Large intestine (tissue), 3 donors: ENCODE measurements around the gene C11orf68. TPM values are rescaled to one million over a fixed set of nuclear protein-coding genes. Genes with fewer than 3 reads are reported as not detected.
A peak's percentile ranks its signal among the peaks of the same experiment; 100 is the strongest.

Experiments used
- DNase-seq, 2 donors: peaks; one replicate each; pipeline versions ENCODE4 v3.0.0 to v3.0.0-alpha.2; 2013
- H3K27ac ChIP-seq: one replicate; pipeline ENCODE4 v1.5.1; 2013; ENCODE audit warnings: low read length
- H3K27me3 ChIP-seq: 2 replicates; pipeline ENCODE4 v1.6.1; 2013; ENCODE audit warnings: low read length; ENCODE audit not compliant: control insufficient read depth, insufficient read depth
- H3K36me3 ChIP-seq: 2 replicates; pipeline ENCODE4 v1.6.1; 2013; ENCODE audit warnings: low read length; ENCODE audit not compliant: control insufficient read depth, insufficient read depth
- H3K4me1 ChIP-seq: one replicate; pipeline ENCODE4 v1.6.1; 2013; ENCODE audit warnings: low read length; ENCODE audit not compliant: control insufficient read depth, insufficient read depth
- H3K4me3 ChIP-seq: one replicate; pipeline ENCODE4 v1.5.1; 2013; ENCODE audit warnings: low read length
- H3K9me3 ChIP-seq: one replicate; pipeline ENCODE4 v1.6.1; 2013; ENCODE audit warnings: mild to moderate bottlenecking, low read depth, low read length, moderate library complexity; ENCODE audit not compliant: control insufficient read depth
- WGBS: methylation state at CpG from one replicate; pipeline ENCODE4 v1.1.5; 2013; ENCODE audit warnings: low lambda C conversion rate; ENCODE audit not compliant: insufficient coverage; 5-methylcytosine and 5-hydroxymethylcytosine counted together
- polyA plus RNA-seq: library from polyadenylated mRNA; unstranded; fragments of 120-200 nt; gene quantifications from one replicate; pipeline ENCODE4 v1.2.1, GENCODE V29; 2013

The C11orf68 gene
- polyA plus RNA-seq, 1 donor, result 30.3 TPM

GRCh38 chr11:65900899-65901180, 18.0 kb downstream of the C11orf68 start:
- Histone ChIP-seq H3K4me3 (no peak overlapping the region), H3K36me3 (no peaks in the 10 kb centered on the region), H3K9me3 (peaks cover 9% of the 10 kb centered on the region), H3K27me3 (peaks cover 81% of the 10 kb centered on the region), H3K4me1 (peaks cover 9% of the 10 kb centered on the region), H3K27ac (no peak overlapping the region)
- DNase-seq, result no peak
- WGBS, result no CpG with 5 or more reads among the region's 11 CpGs

GRCh38 chr11:65900125-65900898, 18.6 kb downstream of the C11orf68 start, which contains the start of gene FOSL1:
TSS of gene FOSL1 (minus strand) at chr11:65900388. CDS start at chr11:65900339, 49 bp downstream.
- Histone ChIP-seq H3K4me3 (peak within 1 kb of the TSS; percentile 24), H3K9me3 (peaks cover 9% of the 10 kb centered on the region), H3K36me3 (no peaks in the 10 kb centered on the region), H3K27ac (no peak within 1 kb of the TSS), H3K4me1 (peaks cover 9% of the 10 kb centered on the region), H3K27me3 (peaks cover 84% of the 10 kb centered on the region)
- WGBS, result no CpG with 5 or more reads among the region's 80 CpGs
- peak; percentile 89 to 94 for DNase-seq

- Histone ChIP-seq H3K4me3 (no peak overlapping the region), H3K36me3 (no peaks in the 10 kb centered on the region), H3K27me3 (peaks cover 84% of the 10 kb centered on the region), H3K27ac (no peak overlapping the region), H3K9me3 (peaks cover 9% of the 10 kb centered on the region), H3K4me1 (peaks cover 9% of the 10 kb centered on the region)
- no CpG with 5 or more reads among the region's 78 CpGs for WGBS
- DNase-seq, result peak in 1 of 2 donors; percentile 62
These were observed 19.3 kb downstream of the C11orf68 start for GRCh38 chr11:65899356-65900124.

- H3K27me3 ChIP-seq, result peaks cover 79% of the 10 kb centered on the region
- no peak overlapping the region for H3K27ac ChIP-seq
- H3K4me1 ChIP-seq, result peaks cover 9% of the 10 kb centered on the region
These were observed 20.1 kb downstream of the C11orf68 start for GRCh38 chr11:65898656-65899355.

GRCh38 chr11:65897020-65897471, 21.8 kb downstream of the C11orf68 start:
- Histone ChIP-seq H3K4me1 (peaks cover 11% of the 10 kb centered on the region), H3K36me3 (no peaks in the 10 kb centered on the region), H3K4me3 (no peak overlapping the region), H3K27me3 (peaks cover 62% of the 10 kb centered on the region), H3K9me3 (peaks cover 9% of the 10 kb centered on the region), H3K27ac (no peak overlapping the region)
- no CpG with 5 or more reads among the region's 4 CpGs for WGBS
- no peak for DNase-seq

More at GRCh38 chr11:65898656-65899355, 20.1 kb downstream of the C11orf68 start:
- Histone ChIP-seq H3K9me3 (peaks cover 9% of the 10 kb centered on the region), H3K4me3 (no peak overlapping the region), H3K36me3 (no peaks in the 10 kb centered on the region)
- DNase-seq, result no peak
- WGBS, result no CpG with 5 or more reads among the region's 28 CpGs

- WGBS, result 85% methylated on average over 4 of the region's 14 CpGs
- Histone ChIP-seq H3K27me3 (peaks cover 54% of the 10 kb centered on the region), H3K4me1 (peaks cover 18% of the 10 kb centered on the region), H3K9me3 (peaks cover 9% of the 10 kb centered on the region), H3K36me3 (no peaks in the 10 kb centered on the region), H3K4me3 (no peak overlapping the region), H3K27ac (no peak overlapping the region)
- DNase-seq, result no peak
These were observed 22.5 kb downstream of the C11orf68 start for GRCh38 chr11:65896034-65896999.

- Histone ChIP-seq H3K27me3 (peaks cover 46% of the 10 kb centered on the region), H3K27ac (no peak overlapping the region), H3K4me1 (peaks cover 21% of the 10 kb centered on the region), H3K4me3 (no peak overlapping the region), H3K36me3 (no peaks in the 10 kb centered on the region), H3K9me3 (peaks cover 9% of the 10 kb centered on the region)
- no CpG with 5 or more reads among the region's 5 CpGs for WGBS
- DNase-seq, result no peak
These were observed 23.3 kb downstream of the C11orf68 start for GRCh38 chr11:65895482-65895981.

- no peaks in the 10 kb centered on the region for H3K36me3 ChIP-seq
- peaks cover 25% of the 10 kb centered on the region for H3K4me1 ChIP-seq
- no peak for DNase-seq
- WGBS, result no CpG with 5 or more reads among the region's 16 CpGs
- peaks cover 32% of the 10 kb centered on the region for H3K27me3 ChIP-seq
- H3K9me3 ChIP-seq, result peaks cover 2% of the 10 kb centered on the region
- H3K4me3 ChIP-seq, result no peak overlapping the region
- H3K27ac ChIP-seq, result peak overlapping the region; percentile 17
These were observed 24.7 kb downstream of the C11orf68 start for GRCh38 chr11:65894034-65894591.

GRCh38 chr11:65892661-65893317, 26.1 kb downstream of the C11orf68 start:
- H3K4me3 ChIP-seq, result no peak overlapping the region
- no peak overlapping the region for H3K27ac ChIP-seq
- peaks cover 28% of the 10 kb centered on the region for H3K4me1 ChIP-seq

More at GRCh38 chr11:65892661-65893317, 26.1 kb downstream of the C11orf68 start:
- no CpG with 5 or more reads among the region's 10 CpGs for WGBS
- Histone ChIP-seq H3K9me3 (no peaks in the 10 kb centered on the region), H3K27me3 (peaks cover 19% of the 10 kb centered on the region), H3K36me3 (no peaks in the 10 kb centered on the region)
- no peak for DNase-seq
